GM04503 (cell line): ENCODE measurements around the gene GNAI3.

ENCODE experiments used
- DNase-seq: peaks from one replicate; pipeline ENCODE4 v3.0.0-alpha.2; 2012; ENCODE audit warnings: low read depth

Gene GNAI3

DNA sequence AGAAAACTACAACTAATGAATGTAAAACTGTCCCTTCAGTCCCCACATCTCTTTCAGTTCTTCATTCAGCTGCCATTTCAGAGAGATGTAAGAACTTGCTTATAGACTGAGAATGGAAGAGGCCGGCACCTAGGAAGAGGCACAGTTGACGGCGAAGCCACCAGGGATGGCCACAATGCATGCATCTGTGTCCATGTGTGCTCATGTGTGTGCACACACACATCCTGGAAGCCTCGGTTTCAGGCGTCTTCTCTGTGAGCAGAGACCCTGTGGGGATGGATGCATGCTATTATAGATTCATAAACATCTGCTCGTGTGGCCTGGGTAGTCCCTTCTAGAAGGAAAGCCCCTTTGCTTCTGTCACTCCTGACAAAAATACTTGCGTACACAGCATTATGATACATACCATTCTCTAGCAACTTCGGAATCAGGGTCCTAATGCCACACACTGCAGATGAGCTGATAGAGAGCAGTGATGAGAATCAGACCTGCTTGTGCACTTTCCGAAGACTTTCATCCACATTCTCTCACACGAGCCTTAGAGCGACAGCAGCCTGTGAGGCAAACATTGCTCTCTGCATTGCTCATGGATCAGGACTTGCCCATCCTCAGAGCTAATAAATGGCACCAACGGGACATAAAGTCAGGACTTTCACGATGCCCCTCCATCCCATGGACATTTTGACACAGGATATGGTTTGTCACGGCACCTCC, 21.2 kb upstream of the GNAI3 start:
- DNase-seq: no peak

DNA sequence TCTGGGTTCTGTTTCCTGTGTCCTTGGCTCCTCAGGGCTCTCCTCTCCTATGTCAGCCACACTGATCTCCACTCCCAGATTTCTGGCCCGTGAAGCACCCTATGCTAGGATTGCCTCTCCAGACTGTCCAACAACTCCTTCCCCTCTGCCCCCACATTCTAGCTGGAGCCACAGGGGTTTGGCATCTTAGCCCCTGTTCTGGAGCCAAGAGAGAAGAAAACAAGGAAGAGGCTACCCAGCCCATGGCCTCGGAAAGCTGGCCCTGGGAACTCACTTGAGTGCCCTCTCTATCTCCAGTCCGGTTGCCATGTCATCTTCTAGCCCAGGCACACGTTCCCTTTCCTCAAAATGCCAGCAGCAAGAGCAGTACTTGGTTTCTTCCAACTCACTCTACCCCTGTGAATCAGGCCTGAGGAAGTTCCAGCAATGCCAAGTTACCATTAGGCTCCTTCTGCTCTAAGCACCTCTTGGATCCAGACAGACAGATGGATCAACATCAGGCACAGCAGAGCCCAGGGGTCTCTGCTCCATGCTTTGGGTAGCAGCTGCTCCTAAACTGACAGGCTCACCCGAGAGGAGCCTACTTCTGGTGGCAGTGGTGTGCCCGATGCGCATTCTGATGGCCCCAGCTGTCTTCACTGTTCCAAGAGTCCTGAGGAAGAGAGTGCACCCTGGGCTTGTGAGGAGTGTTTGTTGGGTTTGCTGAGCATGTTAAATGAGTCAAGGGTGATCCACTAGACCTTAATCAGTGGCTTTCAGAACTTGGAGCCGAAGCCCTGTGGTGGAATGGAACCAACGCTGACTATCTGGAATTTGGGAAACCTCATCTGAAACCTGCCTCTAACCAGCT, 20.3 kb upstream of the GNAI3 start:
- no peak for DNase-seq

DNA sequence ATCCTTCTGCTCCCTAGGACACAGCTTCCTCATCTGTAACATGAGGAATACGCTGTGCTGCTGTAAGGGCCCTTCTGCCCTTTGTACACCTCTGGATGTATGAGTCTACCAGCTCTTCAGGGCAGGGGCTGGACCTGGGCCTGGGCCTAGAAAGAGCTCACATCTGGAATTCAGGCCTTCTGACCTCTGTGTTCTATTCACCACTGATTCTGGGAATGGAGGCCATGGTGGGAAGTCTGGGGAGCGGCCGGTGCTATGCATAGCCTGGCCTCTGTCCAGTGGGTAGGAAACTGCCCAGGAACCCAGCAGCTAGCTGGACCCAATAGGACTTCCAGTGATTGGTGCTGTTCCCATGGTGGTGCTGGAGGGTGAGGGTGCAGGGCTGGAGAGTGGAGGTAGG, 19.7 kb upstream of the GNAI3 start:
- no peak for DNase-seq

DNA sequence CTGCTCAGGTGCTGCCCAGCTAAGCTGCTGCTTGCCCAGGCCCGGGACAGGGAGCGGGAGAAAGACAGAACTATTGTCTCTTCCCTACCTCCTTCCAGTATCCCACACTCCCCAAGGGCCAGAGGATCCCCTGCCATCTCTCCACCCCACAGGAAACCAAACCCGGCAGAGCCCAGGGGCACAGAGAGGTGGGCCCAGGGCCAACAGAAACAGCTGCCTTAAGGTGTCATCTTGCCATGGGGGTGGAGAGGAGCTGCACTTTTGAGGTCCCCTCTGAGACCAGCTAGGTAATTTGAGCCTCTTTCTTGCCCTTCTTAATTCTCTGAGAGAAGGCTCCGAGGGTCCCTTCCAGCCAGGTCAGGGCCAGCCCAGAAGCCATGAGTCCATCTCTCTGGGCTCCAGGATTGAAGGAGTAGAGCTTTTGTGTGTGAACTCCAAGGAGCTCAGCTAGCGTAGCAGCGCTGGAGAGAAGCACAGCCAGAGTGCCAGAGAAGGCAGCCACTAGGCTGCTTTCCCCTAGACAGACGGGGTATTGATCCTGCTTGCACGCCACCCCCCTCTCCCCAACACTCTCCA, 18.4 kb upstream of the GNAI3 start:
- no peak for DNase-seq

DNA sequence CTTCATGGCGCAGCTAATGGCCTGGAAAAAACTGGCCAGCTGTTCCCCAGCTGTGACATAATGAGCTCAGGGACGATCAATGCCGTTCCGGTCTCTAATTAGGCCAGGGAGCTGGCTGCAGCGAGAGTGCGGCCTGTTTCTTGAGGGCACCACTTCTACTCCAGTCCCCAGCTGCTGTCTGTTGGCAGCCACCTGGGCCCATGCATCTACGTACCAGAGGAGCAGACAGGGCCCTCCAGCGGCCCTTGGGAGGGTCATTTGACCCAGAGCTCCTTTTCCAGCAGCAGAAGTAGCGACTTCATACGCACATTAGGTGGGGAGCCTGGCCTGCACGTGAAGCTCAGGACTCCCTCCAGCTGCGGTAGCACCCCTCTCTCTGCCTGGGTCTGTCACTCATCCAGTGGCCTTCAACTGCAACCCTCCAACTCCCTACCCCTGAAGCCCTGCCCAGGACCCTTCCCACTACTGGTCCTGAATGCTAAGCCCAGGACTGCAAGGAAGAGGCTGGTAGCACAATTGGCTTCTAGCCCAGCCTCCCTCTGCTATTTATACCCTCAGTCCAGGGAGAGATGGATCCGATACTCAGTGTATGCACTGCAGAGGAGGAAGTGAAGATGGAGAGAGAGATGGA, 17.8 kb upstream of the GNAI3 start:
- no peak for DNase-seq

DNA sequence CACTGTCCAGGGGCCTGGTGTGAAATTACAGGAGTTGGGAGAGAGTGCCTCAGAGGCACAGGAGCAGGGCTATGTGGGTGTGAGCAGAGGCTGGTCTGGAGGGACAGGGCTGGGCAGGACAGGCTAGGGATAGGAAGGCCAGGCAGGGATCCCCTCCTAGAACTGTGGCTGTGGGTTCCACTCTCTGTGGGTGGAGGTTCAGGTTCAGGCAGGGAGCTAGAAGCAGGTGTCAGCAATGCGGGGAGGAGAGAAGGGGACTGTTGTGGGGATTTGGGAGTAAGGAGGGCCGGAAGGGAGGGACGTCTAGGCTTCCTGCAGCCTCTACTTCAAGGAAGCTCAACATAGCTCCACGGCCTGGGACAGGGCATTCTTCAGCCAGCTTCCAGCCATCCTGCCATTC, 17.0 kb upstream of the GNAI3 start:
- DNase-seq: no peak

DNA sequence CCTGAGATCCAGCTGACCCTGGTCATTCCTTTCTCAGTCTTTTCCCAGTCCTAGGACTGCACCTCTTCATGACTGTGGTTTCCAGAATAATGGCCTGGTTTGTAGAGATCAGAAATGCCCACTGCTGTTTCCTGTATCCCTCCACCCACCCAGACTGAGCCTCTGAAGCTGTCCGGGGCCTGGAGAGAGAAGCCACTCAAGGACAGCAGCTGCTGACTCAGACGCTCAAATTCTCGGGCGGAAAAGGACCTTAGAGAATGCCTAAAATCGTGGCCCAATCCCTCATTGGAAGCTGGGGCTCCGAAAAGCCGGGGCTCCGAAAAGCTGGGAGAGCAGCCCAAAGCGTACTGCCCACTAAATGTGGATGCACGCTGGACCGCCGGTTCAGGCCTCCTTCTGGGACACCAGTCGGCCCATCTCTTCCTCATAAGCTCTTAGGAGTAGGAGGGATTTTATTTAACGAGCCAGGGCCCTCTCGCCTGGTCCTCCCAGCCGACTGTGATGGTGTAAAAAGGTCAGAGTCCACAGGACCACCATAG, 16.5 kb upstream of the GNAI3 start:
- DNase-seq: no peak

DNA sequence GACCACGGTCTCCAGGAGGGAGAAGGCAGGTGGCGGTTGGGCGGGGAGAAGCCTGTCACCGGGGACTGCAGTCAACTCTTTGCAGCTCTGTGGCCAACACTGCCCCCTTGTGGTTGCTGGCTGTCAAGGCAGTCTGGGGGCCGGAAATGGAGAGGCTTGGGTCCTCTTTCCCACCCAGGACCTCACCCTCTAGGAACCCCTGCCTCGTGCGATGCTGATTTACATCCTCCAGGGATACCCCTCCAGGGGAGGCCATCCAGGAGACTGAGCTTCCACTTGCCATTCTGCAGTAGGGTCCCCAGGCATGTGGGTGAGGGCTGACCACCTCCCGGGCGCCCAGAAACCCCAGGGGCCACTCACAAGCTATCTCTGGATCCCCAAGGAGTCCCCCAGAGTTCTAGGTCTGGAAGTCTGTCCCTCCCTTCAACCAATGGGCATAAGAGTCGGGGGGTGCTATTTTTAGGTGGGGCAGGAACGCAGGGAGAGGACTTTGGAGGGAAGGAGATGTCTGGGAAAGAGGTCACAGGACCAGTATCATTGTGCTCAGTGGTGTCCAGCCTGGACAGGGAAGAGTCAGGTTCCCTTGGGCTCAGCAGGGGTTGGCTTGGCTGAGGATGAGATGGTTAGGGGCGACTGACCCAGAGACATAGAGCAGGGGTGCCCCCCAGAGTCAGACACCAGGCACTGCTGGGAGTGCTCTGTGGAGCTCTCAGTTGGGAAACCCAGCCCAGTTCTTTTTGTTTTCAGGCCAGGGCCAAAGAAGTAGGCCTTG, 15.9 kb upstream of the GNAI3 start:
- DNase-seq: no peak

DNA sequence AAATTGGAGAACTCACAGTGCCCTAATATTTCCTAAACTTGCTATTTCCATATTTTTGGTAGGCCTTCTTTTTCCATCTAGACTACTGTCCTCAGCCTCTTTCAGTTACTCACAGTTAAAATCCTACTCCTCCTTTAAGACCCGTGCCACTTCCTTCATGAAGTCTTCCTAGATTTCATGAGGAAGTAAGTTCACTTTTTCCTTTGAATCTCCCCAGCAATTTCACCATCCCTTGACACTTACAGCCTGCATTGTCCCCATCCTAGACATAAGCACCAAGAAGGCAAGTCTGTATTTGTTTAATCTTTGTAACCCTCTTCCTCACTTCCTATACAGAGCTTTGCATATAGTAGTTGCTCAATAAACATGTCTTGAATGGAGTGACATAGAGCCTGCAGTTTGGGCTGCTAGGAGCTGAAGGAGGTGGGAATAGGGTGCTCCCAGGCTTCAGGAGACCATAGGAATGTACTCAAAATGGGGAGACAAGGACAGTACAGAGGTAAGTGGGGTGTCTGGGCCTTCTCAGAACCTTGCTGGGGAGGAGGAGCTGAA, 14.0 kb upstream of the GNAI3 start:
- DNase-seq: no peak

DNA sequence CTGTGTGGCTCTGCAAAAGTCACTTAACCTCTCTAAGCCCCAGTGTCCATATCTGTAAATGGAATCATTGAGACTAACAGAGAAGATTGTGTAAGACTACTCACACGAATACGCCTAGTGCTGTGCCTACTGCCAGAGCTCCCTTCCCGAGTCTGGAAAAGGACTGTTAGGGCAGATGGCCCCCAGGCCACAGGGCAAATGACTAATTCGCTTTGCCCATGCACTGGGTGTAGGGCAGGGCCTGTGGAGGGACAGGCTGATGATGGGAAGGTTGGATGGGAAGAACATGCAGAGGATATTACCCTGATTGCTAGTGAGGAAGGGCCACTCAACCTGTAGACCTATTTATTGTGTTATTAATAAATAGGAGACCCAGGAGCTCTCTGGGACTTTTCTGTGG, 12.9 kb upstream of the GNAI3 start:
- DNase-seq: no peak

DNA sequence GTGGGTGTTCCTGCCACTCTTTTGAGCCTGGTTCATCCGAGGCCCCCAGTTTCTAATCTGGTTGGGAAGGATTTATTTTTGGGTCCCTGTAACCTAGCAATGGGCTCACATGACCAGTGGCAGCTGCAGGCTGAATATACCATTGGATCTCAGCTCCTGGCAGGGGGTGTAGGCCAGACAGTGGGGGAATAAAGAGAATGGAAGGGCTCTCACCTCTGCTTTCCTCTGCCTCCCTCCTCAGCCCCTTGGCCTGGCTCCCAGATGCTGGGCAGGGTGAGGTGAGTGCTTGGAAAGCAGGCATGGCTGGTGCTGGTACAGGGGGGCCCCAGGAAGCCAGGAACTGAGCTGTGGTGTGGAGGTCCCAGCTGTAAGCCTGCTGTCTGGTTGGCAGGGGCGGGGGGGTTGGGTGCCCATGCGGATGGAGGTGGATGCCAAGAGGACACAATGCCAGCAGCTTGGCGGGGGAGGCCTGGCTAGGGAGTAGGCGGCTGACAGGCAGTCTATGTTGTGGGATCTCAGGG, 12.4 kb upstream of the GNAI3 start:
- no peak for DNase-seq

DNA sequence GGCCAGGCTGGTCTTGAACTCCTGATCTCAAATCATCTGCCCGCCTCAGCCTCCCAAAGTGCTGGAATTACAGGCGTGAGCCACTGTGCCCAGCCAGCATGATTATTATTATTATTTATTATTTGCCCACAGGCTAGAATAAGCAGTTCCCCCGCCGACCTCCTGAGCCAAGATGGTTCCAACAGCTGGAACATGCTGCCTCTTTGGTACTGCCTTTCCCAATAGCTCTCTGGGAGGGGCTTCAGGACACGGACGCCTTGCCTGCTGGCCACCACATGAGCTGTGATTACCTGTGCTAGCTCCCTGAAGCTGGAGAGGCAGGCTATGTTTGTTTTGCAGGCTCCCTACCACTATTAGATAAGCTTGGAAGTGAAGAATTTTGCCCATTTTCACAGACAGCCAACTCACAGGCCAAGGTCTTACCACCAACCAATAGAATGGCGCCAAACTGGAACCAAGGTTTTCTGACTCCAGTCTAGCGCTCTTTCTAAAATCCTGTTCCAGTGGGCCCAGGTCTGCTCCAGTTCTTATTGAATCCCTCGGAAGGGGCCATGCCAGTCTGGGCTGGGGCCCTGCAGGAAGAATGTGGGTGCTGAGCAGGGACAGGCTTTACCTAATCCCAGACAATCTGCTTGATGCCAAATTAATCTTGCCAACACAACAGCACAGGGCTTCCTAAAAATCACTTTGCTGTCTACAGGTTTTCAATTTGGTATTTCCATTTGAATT, 10.8 kb upstream of the GNAI3 start:
- DNase-seq: no peak

DNA sequence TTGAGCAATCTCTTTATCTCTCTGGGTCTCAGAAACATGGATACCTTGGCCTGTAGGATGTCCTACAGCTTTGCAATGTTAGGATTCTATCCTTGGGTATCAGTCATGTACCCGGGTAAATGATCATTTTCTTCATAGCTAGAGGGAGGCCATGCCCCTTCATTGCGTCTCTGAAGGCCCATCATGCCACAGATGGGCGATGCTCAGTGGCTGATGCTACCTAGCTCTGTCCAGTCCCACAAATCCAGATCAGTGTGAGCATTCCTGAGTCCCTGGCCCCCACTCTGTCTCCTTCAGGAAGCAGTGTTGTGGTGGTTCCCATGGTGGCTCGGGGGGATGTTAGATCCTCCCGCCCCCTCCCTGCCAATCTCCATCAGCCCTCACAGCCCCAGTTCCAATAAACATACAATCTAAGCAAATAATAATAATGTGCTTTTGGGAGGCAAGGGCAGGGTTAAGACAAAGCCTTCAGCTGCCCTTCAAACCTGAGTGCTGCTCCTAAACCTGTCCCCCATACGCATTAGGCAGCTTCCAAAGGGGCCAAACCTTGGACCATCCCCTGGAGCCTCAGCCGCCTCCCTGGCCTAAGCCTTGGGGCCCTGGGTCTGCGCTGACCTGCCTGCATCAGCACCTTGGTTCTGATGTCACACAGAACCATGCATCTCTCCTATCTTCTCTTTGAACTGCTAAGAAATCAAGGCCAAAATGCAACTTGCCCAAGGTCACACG, 9.4 kb upstream of the GNAI3 start:
- DNase-seq: no peak

DNA sequence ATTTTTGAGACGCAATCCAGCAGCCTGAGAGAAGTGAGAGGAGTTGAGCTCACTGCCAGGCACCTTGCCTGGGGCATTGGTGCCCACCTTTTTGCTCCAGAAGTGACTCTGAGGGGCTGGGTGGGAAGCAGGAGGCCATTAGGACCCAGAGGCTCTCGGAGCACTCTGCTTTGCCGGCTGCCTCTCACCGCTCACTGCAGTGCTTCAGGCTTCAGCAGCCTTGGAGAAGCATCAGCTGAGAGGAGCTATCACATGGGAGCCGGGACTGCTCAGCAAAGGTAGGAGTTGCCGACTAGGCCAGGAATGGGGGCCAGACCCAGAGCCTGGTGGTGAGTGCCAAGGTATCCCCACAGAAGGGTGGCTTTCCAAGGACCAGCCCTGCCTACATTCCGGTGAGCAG, 8.7 kb upstream of the GNAI3 start, which contains the start of gene GPR61:
GPR61 (plus strand) TSS at position 197 of the 400 bp plus-strand sequence. CDS start 3,151 bp downstream, outside the sequence.
- DNase-seq: no peak

DNA sequence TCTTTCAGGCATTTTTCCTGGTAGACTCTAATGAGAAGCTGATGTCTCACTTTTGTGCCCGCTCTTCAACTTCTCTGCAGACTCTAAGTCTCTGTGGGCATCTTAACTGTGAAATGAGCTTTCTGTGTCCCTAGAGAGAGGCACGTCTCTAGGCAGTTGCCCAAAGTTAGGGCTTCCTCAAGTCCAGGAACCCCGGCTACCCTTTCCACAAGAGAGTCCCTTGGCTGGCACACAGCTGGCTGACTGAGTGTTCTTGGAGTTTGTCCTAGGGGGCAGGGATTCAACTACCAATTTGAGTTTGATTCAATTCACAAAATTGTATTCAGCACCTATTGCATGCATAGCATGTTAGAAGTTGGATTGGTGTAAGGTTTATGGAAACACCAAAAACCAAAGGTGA, 7.3 kb upstream of the GNAI3 start:
- DNase-seq: no peak

DNA sequence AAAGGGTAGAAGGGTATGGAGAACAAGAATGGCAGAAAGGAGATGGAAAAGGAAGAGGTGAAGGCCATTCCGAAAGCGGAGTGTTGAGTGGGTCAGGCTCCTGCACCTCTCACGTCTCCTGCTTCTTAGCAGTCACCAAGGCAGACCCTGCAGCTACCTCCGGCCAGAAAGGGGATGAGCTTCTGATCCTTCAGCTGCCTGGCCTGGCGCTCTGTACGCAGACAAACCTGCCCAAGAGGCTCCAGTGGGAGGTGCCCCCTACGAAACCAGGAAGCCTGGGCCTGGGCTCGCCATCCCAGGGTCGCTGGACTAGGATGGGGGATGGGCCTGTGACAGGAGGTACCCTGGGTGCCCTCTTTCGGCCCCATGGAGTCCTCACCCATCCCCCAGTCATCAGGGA, 5.8 kb upstream of the GNAI3 start:
- DNase-seq: no peak

DNA sequence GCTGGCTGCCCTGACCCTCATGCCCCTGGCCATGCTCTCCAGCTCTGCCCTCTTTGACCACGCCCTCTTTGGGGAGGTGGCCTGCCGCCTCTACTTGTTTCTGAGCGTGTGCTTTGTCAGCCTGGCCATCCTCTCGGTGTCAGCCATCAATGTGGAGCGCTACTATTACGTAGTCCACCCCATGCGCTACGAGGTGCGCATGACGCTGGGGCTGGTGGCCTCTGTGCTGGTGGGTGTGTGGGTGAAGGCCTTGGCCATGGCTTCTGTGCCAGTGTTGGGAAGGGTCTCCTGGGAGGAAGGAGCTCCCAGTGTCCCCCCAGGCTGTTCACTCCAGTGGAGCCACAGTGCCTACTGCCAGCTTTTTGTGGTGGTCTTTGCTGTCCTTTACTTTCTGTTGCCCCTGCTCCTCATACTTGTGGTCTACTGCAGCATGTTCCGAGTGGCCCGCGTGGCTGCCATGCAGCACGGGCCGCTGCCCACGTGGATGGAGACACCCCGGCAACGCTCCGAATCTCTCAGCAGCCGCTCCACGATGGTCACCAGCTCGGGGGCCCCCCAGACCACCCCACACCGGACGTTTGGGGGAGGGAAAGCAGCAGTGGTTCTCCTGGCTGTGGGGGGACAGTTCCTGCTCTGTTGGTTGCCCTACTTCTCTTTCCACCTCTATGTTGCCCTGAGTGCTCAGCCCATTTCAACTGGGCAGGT, 5.0 kb upstream of the GNAI3 start:
- DNase-seq: no peak

DNA sequence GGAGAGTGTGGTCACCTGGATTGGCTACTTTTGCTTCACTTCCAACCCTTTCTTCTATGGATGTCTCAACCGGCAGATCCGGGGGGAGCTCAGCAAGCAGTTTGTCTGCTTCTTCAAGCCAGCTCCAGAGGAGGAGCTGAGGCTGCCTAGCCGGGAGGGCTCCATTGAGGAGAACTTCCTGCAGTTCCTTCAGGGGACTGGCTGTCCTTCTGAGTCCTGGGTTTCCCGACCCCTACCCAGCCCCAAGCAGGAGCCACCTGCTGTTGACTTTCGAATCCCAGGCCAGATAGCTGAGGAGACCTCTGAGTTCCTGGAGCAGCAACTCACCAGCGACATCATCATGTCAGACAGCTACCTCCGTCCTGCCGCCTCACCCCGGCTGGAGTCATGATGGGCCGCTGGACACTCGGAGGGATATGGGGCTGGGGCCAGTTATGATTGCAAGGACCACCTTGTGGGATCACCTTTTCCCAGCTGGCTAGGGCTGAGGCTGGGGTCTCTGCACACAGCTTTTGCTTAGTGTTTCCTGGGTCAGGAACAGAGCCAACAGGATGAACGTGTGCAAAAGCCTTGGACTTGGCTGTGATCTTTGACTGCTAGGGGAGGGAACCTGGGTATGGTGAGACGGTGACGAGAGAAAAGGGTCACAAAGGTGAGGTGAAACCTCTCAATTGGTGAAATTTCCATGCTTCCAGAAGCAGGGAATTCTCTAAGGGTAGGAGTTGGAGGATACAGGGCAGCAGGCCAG, 4.3 kb upstream of the GNAI3 start:
- DNase-seq: no peak
